ENCODE data around the gene EXOSC2.

The EXOSC2 gene, protein sequence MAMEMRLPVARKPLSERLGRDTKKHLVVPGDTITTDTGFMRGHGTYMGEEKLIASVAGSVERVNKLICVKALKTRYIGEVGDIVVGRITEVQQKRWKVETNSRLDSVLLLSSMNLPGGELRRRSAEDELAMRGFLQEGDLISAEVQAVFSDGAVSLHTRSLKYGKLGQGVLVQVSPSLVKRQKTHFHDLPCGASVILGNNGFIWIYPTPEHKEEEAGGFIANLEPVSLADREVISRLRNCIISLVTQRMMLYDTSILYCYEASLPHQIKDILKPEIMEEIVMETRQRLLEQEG

DNA sequence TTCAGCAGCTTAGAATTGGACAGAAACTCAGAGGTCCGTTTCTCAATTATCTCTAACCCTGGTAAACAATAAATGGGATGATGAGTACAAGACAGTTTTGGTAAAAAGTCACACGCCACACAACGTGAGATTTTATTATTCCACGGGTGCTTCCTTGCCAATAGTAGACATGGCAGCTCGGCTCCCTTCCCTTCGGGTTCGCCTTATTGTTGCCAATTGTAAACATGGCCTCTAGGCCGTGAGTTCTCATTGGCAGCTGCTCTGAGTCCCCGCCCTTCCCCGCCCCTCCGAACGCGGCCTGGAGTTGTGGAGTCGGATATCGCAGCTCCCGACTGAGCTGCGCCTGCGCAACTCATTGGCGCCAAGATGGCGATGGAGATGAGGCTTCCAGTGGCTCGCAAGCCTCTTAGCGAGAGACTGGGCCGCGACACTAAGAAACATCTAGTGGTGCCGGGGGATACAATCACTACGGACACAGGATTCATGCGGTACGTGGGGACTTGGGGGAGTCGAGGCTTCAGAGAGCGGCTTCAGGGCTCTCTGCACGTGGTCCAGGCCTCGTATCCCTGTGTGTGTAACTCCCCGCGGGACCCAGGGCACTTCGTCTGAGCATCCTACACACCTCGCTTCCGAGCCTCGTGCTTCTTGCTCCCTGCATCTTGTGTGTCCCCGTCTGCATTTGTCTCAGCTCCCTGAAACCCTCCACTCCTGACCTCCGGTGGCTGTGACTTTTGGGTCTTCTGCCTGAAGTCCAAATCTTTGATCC is at the start of gene EXOSC2:
TSS of gene EXOSC2 (plus strand) at position 355 of the 766 bp plus-strand sequence. CDS start at position 367, 12 bp downstream.
- DNase-seq (ENCODE audit: low read depth in 2 of 2): peak; percentile 95 to 96

DNA sequence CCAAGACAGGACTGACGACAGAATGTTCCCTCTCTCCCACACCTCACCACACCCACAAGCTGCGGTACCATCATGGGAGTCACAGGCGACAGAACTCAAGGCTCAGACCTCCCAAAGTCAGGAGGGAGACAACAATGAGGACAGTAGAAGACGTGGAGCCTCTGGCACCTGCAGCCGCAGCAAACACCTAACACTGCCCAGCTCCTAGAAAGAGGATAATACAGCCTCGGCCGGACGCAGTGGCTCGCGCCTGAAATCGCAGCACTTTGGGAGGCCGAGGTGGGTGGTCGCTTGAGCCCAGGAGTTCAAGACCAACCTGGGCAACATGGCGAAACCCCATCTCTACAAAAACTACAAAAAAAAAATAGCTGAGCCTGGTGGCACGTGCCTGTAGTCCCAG is 42.4 kb upstream of the EXOSC2 start:
- no peak for DNase-seq (ENCODE audit: low read depth in 2 of 2)

DNA sequence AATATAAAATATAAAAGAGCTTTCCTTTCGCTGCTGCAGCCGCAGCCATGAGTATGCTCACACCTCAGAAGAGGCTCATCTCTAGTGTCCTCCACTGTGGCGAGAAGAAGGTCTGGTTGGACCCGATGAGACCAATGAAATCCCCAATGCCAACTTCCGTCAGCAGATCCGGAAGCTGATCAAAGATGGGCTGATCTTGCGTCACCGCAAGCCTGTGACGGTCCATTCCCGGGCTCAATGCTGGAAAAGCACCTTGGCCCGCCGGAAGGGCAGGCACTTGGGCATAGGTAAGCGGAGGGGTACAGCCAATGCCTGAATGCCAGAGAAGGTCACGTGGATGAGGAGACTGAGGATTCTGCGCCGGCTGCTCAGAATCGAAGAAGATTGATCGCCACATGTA is 41.8 kb upstream of the EXOSC2 start:
- no peak for DNase-seq (ENCODE audit: low read depth in 2 of 2)

DNA sequence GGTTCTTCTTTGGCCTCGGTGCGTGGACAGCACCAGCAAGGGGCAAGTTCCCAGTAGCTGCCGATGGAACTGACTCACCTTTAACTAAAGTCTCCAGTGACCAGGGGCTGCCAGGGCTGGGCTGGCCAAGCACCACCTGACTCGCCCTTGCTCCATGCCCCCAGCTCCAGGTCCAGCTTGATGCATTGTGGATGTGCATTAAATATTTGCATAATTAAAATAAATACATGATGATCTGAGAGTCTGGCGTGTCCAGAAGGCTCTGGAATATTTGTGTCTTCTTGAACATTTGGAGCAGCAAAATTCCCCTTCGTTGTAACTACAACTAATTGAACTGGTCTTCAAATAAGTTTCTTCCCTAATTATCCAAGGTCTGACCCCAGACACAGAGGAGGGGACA is 38.7 kb upstream of the EXOSC2 start:
- no peak for DNase-seq (ENCODE audit: low read depth in 2 of 2)

DNA sequence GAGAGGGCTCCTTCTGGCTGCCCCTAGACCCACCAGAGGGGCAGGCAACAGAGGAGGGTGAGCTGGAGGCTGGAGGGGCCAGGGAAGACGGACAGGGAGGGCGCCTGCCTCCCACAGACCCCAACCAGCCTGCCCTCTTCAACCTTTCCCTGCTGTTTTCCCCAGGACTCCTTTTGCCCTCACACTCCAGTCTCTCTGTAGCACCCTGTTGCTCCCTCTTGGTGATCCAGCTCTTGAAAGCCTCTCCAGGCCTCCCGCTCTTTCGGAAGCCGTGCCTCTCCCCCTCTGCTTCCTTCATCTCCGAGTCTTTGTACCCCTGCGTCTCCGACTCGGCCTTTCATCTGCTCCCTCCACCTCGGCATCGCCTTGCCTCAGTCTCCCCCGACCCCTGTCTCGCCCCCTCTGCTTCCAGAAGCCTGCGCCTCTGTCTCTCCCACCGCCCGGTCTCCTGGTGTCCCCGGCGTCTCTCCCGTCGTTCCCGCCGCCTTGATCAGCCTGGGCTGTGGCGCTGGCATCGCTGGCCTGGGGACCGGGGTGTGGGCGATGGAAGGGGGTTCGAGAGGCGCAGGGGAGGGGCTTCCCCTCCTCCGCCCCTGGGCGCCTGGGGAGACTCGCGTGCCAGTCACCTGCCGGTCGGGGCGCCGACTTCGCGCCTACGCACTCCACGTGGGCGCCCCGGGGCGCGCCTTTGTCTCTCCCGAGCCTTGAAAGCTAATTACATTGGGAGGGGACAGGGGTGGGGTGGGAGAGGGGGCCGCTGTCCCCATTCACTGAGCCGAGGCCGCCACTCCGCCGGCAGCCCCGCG is 34.5 kb upstream of the EXOSC2 start:
- DNase-seq (ENCODE audit: low read depth in 2 of 2): no peak

DNA sequence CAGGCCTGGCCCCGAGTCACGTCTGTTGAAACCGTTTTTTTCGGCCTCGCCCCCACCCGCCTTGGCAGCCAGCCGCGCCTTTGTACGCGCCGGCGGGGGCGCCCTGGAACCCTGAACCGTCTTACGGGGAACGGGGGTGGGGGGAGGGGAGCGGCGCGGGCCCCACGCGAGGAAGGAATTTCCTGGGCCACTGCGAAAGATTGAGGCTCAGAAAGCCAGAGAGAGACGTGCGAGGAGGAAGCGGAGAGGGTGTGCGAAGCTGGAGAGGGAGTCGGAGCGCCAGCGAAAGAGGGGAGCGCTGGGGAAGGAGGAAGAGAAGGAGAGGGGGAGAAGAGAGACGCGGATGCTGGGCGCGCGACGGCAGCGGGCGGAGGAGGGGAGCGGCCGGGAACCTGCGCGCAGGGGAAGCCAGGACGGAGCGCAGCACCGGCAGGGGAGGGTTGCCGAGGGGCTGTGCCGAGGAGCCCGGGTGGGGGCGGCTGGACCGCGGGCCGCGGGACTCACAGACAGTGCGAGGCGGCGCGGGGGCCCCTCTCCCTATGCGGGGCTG is 33.8 kb upstream of the EXOSC2 start:
- no peak for DNase-seq (ENCODE audit: low read depth in 2 of 2)

DNA sequence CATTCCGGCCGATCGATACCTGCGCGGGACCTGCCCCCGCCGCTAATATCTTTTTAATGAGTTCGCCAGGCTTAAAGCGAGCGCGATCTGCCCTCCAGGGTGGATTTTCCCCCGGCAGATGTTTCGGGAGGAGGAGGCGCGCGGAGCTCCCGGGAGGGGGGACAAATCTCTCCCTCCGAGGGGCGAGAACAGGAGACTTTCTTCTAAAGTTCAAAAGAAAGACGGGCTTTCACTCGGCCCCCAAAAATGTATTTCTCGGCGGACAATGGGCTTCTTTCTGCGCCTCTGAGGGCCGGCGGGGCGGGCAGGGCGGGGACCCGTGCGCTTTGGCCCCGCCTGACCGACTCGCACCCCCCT is 33.3 kb upstream of the EXOSC2 start:
- no peak for DNase-seq (ENCODE audit: low read depth in 2 of 2)

DNA sequence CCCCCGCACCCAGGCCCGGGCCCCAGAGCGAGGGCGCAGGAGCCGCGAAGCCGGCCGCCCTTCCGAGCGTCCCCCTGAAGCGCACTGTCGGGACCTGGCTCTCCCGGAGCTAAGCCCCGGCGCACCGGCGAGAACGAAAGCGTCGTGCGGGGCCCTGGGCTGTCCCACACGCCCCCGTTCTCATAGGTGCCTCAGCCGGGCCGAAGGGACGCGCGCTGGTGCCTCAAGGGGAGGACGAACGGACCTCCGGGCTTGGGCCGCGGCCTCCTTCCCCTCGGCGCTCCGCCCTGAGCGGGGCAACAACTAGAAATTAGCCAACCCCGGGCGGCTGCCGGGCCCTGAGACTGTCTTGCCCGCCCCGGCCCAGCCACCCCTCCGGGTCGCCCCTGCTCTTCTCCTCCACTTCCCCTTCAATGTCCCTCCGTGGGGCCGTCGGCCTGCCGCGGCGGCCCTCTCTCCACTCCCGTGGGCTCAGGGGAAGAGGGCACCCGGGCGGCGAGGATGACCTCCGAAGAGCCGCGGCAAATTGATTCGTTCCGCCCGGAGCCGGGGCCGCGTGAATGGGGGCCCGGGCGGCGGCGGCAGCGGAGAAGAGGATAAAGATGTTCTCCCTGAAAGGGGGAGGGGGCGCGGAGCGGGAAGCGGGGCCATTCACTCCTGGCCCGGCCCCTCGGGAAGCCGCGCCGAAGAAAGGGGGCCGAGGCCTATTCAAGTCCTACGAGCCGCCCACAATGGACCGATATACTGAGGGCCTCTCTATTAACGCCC is 32.7 kb upstream of the EXOSC2 start:
- no peak for DNase-seq (ENCODE audit: low read depth in 2 of 2)

DNA sequence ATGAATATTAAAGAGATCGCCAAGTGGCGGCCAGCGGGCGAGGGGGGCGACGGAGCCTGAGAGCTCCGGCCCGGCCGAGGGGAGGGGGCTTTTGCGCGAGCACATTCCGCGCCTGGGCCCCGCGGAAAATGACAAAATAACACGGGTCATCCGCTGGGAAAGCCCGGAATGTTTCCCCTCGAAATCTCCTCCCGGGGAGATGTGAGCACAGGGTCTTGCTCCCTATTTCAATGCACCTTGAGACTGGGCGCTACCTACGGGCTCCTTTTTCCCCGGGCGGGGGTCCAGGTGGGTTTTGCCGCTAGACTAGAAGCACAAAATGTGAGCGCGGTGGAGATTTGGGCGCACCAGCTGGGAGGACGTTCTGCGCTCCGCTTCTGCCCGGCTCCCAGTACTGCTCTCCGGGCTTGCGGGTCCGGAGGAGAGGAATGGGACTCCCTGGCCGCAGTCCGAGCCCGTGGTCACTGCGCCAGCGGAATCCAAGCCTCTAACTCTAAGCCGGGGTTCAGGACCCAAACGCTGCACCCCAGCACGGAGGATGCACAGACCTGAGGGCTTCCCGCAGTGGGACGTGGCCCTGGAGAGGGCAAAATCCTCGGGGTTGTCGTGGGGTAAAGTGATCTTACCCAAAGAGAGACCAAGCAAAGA is 32.0 kb upstream of the EXOSC2 start:
- no peak for DNase-seq (ENCODE audit: low read depth in 2 of 2)

DNA sequence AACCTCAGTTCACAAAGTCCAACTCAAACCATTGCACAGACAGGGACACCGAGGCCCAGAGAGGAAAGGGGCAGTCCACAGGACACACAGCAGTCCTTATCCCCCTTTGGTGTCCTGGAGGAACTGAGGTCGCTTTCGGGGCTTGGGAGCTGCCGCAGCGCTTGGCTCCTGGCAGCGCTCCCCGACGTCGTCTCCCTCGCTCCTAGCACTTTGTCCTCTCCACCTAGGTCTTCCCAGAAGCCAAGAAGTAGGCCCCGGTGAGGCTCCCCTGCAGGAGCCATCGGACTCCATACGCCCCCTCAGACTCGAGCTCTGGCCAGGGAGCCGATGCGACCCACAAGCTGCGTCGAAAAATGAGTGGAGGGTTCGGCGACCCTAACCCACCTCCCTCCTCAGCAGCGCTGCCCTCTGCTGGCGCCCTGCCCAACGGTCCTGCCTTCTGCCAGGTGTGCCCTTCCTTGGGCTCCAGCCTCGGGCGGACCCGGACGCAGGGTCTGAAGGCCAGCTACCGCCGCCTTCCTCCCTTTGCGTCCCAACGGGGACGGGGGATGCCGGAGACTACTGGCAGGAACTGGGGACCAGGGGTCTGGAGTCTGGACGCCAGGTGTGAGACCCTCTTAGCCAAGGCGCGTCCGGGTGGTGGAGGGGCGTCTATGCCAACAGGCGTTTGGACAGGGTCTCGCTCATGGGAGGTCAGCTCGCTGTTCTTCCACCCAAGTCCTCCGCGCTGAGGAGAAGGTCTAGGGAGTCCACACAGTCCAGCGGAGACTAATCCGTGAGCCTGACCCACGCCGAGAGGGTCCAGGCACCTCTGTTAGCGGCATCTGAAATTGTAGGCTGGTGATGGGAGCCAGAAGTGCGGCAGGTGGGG is 31.2 kb upstream of the EXOSC2 start:
- no peak for DNase-seq (ENCODE audit: low read depth in 2 of 2)

DNA sequence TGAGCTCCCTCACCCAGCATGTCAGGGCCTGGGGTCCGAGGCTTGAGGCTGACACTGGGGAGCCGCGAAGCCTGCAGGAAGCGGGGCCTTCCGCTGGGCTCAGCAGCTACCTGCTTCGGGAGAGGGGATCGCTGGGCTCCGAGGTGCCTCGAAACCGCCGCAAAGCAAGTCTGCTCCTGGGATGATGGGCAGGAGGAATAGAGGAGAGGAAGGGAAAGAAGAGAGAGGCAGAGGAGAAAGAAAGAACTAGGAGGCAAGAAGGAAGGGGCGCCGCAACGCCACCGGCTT is 30.7 kb upstream of the EXOSC2 start:
- no peak for DNase-seq (ENCODE audit: low read depth in 2 of 2)

DNA sequence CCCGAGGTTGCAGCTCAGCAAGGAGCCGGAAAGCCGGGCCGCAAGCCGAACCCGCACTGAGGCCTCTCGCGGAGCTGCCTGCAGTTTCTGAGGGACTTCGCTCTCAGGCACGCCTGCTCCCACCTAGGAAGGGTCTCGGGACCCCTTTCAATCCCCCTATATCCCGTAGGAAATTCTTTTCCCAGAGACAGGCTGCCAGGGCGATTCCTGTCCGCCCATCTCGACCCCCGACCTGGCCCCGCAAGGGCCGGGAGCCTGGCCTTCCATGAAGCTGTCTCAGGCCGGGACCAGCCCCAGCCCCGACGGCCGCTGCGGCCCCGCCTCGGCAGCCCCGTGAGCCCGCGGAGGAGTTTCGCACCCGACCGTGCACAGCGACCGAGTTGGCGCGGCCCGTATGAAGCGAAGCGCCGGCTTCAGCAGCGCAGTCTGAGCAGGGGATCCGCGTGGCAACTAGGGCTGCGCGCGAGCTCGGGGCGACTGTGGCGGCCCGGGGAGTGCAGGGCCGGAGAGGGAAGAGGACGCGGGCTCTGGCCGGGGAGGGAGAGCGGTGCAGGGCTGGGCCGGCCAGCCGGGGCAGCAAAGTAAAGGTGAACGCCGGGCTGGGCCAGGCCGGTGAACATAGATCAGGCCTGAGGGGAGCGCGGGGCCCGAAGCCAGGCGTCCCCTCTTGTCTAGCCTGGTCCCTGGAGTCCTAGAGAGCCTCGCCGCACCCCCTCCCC is 30.2 kb upstream of the EXOSC2 start:
- DNase-seq (ENCODE audit: low read depth in 2 of 2): no peak

DNA sequence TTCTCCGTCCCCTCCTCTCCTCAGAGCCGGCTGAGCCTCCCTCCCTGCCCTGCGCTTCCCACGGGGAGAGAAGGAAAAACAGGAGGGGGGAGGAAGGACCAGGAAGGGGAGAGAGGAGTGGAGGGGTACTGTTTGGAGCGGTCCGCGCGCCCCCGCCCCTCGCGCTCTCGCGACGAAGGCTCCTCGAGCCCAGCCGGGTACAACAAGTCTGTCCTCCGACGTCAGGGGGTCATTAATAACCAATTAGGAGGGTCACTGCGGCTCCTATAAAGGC is 29.7 kb upstream of the EXOSC2 start:
- DNase-seq (ENCODE audit: low read depth in 2 of 2): no peak

DNA sequence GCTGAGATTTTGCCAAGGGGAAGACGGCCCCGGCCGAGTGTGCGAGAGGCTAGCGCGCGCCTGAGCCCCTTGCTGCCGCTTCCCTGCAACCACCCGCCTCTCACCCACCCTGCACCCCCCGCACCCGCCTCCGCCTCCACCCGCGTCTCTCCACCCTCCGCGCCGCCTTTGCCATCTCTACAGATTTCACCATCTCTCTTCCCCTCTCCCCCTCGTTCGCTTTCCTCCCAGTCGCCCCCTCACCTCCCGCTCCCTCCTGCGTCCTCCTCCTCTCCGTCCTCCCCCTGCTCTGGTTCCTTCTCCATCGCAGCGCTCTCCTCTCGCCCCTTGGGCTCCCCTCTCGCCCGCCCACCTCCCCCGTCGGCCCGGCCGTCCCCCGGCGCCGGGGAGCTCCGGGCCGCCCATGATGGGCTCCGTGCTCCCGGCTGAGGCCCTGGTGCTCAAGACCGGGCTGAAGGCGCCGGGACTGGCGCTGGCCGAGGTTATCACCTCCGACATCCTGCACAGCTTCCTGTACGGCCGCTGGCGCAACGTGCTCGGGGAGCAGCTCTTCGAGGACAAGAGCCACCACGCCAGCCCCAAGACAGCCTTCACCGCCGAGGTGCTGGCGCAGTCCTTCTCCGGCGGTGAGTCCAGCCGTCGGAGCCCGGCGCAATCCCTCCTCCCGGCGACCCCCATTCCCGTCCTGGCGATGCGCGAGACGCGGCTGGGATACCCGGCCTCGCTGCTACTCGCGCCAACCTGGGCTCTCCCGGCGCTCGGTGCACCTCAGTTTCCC is 29.1 kb upstream of the EXOSC2 start, which contains the start of gene PRDM12:
TSS of gene PRDM12 (plus strand) at position 344 of the 778 bp plus-strand sequence. CDS start at position 404, 60 bp downstream.
- DNase-seq (ENCODE audit: low read depth in 2 of 2): no peak

DNA sequence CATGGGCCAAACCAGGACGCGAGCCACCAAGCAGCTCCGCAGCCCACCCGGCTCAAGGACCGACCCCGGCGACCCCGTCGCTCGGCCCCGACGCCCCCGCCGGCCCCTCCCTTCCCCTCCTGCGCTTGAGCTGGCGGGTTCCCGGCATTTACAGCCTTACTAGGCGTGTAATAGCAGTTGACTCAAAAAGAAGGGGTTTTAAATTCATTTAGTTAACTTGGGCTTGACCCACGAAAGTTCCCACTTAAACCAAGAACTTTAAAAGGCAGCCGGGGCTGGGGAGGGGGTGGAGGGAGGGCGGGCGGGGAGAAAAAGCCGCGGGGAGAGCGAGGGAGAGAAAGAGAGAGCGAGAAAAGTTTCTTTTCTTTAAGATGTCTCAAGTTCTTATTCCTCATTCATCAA is 28.6 kb upstream of the EXOSC2 start:
- no peak for DNase-seq (ENCODE audit: low read depth in 2 of 2)

DNA sequence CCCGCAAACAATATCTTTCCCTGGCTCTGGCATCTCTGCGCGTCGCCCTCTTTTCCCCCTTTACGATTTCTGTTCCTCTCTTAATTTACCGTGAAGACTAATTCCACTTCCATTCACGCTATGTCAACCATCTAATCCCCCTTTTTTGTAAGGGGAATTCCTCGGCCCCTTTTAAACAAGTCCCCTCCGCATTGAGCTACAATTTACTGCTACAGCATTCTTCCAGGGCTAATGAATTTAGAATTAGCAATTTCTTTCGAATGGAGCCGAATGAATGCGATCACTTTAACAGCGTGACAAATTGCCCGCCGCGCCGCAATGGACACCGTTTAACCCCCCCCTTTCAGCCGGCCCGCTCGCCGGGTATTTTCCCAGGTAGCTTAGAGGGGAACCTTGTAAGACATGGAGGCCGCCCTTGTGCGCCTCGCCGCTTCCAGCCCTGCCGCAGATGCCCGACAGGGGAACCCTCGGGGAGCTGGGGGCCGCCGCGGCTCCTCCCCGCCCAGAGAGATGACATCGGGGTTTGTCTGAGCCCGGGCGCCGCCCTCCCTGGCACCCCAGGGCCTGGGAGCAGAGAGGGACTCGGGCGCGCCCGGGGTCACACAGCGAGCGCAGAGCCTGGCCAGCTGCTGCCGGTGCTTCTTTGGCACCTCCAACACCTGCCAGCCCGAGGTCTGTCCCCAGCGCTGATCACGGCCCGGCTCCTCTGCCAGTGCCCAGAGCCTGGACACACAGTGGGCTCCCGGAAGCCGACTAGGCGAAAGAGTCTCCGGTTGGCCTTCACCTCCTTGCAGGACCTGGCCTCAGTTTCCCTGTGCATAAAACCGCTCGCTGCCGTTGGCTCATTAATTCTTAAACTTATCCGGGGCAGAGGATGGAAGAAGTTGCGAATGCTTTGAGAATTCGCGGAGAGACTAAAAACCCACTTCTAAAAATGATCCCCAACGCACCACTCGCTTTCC is 27.9 kb upstream of the EXOSC2 start:
- DNase-seq (ENCODE audit: low read depth in 2 of 2): no peak

DNA sequence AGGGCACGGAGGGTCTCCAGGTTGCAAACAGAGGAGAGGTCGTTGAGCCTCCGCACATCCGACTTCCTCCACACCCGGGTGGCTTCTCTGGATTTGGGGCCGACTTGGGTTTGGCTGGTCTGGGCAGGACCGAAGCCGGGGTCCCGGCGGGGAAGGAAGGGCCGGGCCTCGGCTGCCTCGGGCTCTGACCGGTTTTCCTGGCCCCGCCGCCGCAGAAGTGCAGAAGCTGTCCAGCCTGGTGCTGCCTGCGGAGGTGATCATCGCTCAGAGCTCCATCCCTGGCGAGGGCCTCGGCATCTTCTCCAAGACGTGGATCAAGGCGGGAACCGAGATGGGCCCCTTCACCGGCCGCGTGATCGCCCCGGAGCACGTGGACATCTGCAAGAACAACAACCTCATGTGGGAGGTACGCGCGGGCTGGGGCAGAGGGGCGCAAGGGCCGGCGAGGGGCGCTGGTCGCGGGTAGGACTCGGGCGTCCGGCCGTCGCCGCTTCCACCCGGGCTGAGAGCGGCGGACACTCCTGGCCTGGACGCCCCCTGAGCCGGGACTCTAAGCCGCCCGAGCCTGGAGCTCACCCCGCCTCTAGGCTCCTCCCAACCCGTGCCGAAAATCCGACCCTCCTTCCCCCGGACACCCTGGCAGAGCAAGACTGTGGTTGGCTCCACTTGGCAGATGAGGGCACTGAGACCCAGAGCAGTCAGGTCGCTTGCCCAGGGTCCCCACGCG is 27.0 kb upstream of the EXOSC2 start:
- no peak for DNase-seq (ENCODE audit: low read depth in 2 of 2)
